Thoracic aorta endothelial cell (primary cell): ENCODE results near the gene CLDN17. TPM values are rescaled to one million over a fixed set of nuclear protein-coding genes. Genes with fewer than 3 reads are reported as not detected.

ENCODE experiments used
- total RNA-seq: library from RNA; depleted of rRNA; stranded (reverse); fragments of >200 nt; gene quantifications from 2 replicates; pipeline ENCODE4 v1.2.3, GENCODE V29; 2012

Gene CLDN17, protein sequence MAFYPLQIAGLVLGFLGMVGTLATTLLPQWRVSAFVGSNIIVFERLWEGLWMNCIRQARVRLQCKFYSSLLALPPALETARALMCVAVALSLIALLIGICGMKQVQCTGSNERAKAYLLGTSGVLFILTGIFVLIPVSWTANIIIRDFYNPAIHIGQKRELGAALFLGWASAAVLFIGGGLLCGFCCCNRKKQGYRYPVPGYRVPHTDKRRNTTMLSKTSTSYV
- not detected in 2 replicates for total RNA-seq

DNA sequence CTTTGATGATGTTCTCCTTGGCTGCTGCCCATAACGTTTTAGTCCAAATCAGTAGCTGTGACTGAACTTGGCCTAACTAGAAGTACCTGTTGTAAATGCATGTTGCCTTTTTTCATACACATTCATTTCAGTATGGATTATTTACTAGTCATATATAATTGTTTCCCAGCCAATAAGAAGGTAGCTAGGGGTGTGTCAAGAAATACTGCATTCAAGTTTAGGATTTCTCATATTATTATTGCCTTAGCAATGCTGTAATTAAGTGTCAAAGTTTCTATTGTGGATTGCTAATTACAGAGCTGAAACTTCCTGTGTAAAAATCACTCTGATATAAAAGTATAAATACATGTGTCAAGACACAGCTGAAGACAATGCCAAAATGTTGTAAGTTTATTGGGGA, at the start of gene CLDN17:
CLDN17 (minus strand) TSS at position 101 of the 400 bp plus-strand sequence. CDS start 188 bp downstream, outside the sequence.

DNA sequence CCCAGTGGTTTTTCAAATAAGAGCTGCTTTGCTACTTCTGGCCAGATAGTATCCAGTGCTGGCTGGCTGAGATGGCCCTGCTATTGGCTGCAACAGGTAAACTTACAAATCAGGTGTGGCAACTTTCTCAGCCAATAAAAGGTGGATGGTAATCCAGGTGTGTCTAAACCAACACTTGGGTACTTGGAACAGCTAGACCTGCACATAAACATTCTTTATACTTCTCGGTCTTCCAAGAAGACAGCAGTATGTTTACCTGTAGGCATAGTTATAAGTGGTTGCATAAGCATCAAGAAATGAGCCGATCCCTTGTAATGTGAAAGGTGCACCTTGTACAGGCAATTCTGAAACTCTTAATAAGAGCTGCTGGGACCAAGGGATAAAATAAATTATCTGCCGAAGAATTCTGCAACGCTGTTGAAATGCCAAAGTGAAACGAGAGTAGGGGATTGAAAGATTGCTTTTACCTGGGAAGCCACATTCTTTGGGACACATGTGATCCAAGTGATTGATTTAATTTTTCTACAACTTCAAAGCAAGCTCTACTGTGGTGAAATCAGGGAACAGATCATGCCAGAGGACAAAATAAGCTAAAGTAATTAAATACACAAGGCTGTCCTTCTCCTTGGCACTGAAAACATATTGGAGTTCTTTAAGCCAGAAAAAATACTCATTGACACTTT, 49.6 kb upstream of the CLDN17 start, which contains the start of gene CLDN8:
CLDN8 (minus strand) TSS at position 57 of the 683 bp plus-strand sequence. CDS start 172 bp downstream, outside the sequence.

Other genes starting within 250 kb of the CLDN17 start
- not detected in 2 replicates for gene GRIK1, start 226.8 kb downstream of the CLDN17 start, total RNA-seq
- gene CLDN8, start 49.3 kb upstream of the CLDN17 start, total RNA-seq, result not detected in 2 replicates
- not detected in 2 replicates for gene KRTAP24-1, start 116.1 kb upstream of the CLDN17 start, total RNA-seq
- gene KRTAP25-1, start 122.7 kb upstream of the CLDN17 start, total RNA-seq, result not detected in 2 replicates
- not detected in 2 replicates for gene KRTAP26-1, start 153.5 kb upstream of the CLDN17 start, total RNA-seq
- not detected in 2 replicates for gene KRTAP27-1, start 170.9 kb upstream of the CLDN17 start, total RNA-seq
- not detected in 2 replicates for gene KRTAP23-1, start 181.8 kb upstream of the CLDN17 start, total RNA-seq
- not detected in 2 replicates for gene KRTAP13-2, start 205.5 kb upstream of the CLDN17 start, total RNA-seq
- gene KRTAP13-1, start 229.2 kb upstream of the CLDN17 start, total RNA-seq, result not detected in 2 replicates